Measurements from ENCODE around the gene GTPBP4.
"Not testable (repeated sequence)": the region's sequence is repeated elsewhere in the genome, so short reads cannot be mapped to it uniquely, and the experiment has no call there.

Gene GTPBP4

DNA sequence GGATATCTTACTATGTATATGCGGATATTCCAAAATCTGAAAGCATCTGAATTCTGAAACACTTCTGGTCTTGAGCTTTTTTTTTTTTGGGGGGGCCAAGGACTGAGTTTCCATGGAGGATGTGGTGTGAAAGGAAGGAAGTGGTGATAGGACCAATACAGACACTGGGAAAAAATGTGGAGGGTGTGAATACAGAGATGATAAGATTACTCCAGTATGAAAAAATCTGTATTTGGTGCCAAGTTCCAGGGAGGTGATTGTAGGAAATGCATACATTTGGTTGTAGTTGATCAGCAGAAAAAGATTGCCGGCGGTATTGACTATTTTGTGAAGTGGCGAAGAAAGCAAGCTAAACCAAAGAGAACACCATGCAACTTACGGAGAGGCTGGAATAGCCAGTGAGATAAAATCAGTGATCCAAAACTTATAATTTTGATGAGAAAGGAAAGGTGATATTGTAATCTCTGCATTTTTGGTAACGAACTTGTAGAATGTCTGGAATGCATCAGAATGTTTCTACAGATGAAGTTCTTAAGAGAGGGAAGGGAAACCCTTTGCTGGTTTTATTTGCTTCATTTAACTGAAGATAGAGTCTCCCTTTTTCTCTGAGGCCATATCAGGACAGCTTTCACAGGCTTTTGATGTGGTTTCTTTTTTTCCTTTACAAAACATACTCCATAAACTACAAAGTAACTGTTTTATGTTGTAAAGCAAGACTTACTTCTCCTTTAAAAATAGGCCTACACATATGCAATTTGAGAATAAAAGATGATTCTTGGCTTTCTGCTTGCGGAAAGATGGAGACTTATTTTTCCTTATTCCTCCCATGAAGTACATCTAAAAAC lies 73.9 kb downstream of the GTPBP4 start:
- no peak for DNase-seq

DNA sequence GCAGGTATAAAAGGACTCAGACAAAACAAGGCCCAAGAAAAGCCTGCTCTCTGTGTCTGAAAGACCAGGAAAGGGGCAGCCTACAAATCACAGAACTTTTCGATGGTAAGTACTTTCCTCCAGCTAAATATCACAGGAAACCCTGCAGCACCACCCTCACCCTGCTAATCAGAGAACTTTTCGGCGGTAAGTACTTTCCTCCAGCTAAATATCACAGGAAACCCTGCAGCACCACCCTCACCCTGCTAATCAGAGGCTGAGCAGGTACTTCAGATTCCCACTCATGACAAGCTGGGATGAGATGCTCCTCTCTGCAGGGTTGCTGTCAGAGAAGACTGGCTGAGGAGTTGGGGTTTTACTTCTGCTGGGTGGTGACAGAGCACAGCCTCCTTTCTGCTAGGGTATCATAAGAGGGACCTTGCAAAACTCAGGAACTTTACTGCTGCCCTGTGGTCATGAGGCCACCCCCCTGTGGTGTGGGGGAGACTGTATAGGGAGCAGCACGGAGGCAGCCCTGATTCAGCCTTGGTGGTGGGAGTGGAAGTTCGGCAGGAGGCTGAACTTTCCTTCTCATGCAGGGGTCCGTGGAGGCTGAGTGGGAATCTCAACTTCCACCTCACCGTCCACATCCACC lies 75.1 kb downstream of the GTPBP4 start:
- DNase-seq: no peak

DNA sequence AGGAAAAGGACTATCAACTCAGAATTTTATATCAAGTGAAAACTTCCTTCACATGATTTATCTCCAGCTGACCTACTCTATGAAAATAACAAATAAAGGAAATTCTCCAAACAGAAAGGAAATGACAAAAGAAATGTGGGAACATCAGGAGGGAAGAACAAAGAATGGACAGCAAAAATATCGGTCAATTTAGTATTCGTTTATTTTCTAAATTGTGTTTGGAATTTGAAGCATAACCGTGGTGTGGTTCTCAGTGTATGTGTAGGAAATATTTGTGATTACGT lies 76.7 kb downstream of the GTPBP4 start:
- DNase-seq: no peak

DNA sequence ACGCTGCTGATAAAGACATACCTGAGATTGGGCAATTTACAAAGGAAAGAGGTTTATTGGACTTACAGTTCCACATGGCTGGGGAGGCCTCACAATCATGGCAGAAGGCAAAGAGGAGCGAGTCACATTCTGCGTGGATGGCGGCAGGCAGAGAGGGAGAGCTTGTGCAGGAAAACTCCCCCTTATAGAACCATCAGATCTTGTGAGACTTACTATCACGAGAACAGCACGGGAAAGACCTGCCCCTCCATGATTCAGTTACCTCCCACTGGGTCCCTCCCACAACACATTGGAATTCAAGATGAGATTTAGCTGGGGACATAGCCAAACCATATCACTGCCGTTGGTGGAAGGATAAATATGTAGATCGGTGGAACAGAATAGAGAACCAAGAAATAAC lies 78.5 kb downstream of the GTPBP4 start:
- not testable (repeated sequence) for DNase-seq

DNA sequence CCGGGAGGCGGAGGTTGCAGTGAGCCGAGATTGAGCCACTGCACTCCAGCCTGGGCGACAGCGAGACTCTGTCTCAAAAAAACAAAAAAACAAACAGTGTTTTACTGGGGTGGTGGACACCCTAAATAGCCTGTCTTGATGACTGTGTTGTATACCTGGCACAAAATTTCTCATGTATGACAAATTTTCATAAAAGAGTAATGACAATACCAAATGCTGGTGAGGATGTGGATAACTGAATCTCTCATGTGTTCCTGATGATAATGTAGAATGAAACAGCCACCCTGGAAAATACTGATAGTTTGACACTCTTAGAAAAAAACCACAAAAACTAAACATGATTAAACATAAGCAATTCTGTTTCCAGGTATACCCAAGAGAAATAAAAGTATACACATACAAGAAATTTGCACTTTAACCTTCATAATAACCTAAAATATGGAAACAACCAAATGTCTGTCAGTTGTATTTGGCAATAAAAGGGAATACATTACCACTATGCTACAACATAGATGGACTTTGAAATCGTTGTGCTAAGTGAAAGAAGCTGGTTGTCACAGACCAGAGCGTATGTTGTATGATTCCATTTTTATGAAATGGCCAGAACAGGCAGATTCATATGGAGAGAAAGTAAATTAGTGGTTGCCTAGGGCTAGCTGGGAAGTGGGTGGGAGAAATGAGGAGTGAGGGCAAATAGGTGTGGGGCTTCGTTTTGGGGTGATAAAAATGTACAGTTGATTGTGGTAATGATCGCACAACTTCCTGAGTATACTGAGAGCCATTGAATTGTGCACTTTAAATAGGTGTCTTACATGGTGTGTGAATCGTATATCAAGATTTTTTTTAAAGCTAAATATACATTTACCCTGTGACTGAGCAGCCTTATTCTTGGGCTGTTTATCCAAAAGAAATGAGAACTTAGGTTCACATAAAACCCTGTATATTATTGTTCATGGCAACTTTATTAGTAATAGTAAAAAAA lies 80.4 kb downstream of the GTPBP4 start:
- DNase-seq: no peak

Measured in stimulated activated CD4-positive, alpha-beta T cell treated with anti-CD3 and anti-CD28 coated beads, Interleukin-1b, Interleukin-23, amount 100 ng/mL, for 48 hours (primary cell).